Endometrium (tissue), 2 donors: Measurements from ENCODE around the gene CETP.
"Not testable (repeated sequence)": the region's sequence is repeated elsewhere in the genome, so short reads cannot be mapped to it uniquely, and the experiment has no call there.

Experiments
- FAIRE-seq: peaks from 2 replicates; lab custom pipeline; 2012; peaks lifted over from hg19 to GRCh38; lab: Jason Lieb, UNC
- donor health status: control.
- donor health status: control.

CETP gene

GRCh38 chr16:56982695-56983094 is 20.9 kb downstream of the CETP start:
- FAIRE-seq = no peak

GRCh38 chr16:56983211-56983751 is 21.5 kb downstream of the CETP start:
- FAIRE-seq = no peak

GRCh38 chr16:56984639-56985038 is 22.9 kb downstream of the CETP start:
- FAIRE-seq = no peak

- no peak for FAIRE-seq
These were observed 23.7 kb downstream of the CETP start for GRCh38 chr16:56985288-56985961.

- FAIRE-seq = no peak
These were observed 24.2 kb downstream of the CETP start for GRCh38 chr16:56985962-56986360.

- no peak for FAIRE-seq
These were observed 24.6 kb downstream of the CETP start for GRCh38 chr16:56986361-56986760.

- not testable (repeated sequence) for FAIRE-seq
These were observed 25.2 kb downstream of the CETP start for GRCh38 chr16:56986908-56987307.

- no peak for FAIRE-seq
These were observed 25.9 kb downstream of the CETP start for GRCh38 chr16:56987692-56988091.

GRCh38 chr16:56988161-56988947 is 26.6 kb downstream of the CETP start:
- no peak for FAIRE-seq

GRCh38 chr16:56988948-56989945 is 27.5 kb downstream of the CETP start, which contains the start of gene NLRC5:
Gene NLRC5, plus strand, starts transcription at chr16:56989557. Its CDS starts 31,156 bp downstream, at chr16:57020713.
- FAIRE-seq = no peak

GRCh38 chr16:56989988-56990387 is 28.2 kb downstream of the CETP start:
- no peak for FAIRE-seq

- FAIRE-seq = no peak
These were observed 28.9 kb downstream of the CETP start for GRCh38 chr16:56990407-56991286.

GRCh38 chr16:56992431-56992830 is 30.7 kb downstream of the CETP start:
- FAIRE-seq = not testable (repeated sequence)

- FAIRE-seq = no peak
These were observed 31.5 kb downstream of the CETP start for GRCh38 chr16:56993204-56993603.

GRCh38 chr16:56994311-56994710 is 32.6 kb downstream of the CETP start:
- FAIRE-seq = no peak

GRCh38 chr16:56995136-56995805 is 33.5 kb downstream of the CETP start:
- no peak for FAIRE-seq

- no peak for FAIRE-seq
These were observed 35.5 kb downstream of the CETP start for GRCh38 chr16:56997264-56997663.

GRCh38 chr16:56997931-56998330 is 36.2 kb downstream of the CETP start:
- FAIRE-seq = no peak

- no peak for FAIRE-seq
These were observed 36.6 kb downstream of the CETP start for GRCh38 chr16:56998352-56998751.

- no peak for FAIRE-seq
These were observed 37.1 kb downstream of the CETP start for GRCh38 chr16:56998861-56999260.
